ENCODE measurements around the gene PADI6. TPM values are rescaled to one million over a fixed set of nuclear protein-coding genes. Genes with fewer than 3 reads are reported as not detected.

The PADI6 gene
- polyA plus RNA-seq, 12 donors = not detected

GRCh38 chr1:17356387-17357026 is 15.5 kb upstream of the PADI6 start:
- DNase-seq = no peak

GRCh38 chr1:17358557-17358956 is 13.4 kb upstream of the PADI6 start:
- DNase-seq = no peak

GRCh38 chr1:17359031-17359430 is 13.0 kb upstream of the PADI6 start:
- no peak for DNase-seq

- DNase-seq = no peak
Observed at GRCh38 chr1:17359808-17360207, 12.2 kb upstream of the PADI6 start.

- DNase-seq = no peak
Observed at GRCh38 chr1:17360272-17360956, 11.6 kb upstream of the PADI6 start.

GRCh38 chr1:17361687-17362086 is 10.3 kb upstream of the PADI6 start:
- no peak for DNase-seq

- no peak for DNase-seq
Observed at GRCh38 chr1:17363351-17363750, 8.6 kb upstream of the PADI6 start.

- DNase-seq = no peak
Observed at GRCh38 chr1:17363771-17364170, 8.2 kb upstream of the PADI6 start.

GRCh38 chr1:17365293-17365692 is 6.7 kb upstream of the PADI6 start:
- no peak for DNase-seq

- no peak for DNase-seq
Observed at GRCh38 chr1:17369466-17369865, 2.5 kb upstream of the PADI6 start.

- no peak for DNase-seq
Observed at GRCh38 chr1:17370618-17371017, 1.4 kb upstream of the PADI6 start.

GRCh38 chr1:17372955-17373354 is 959 bp downstream of the PADI6 start:
- DNase-seq = no peak

GRCh38 chr1:17375651-17376050 is 3.7 kb downstream of the PADI6 start:
- DNase-seq = no peak

- no peak for DNase-seq
Observed at GRCh38 chr1:17377325-17377953, 5.4 kb downstream of the PADI6 start.

GRCh38 chr1:17381161-17381560 is 9.2 kb downstream of the PADI6 start:
- no peak for DNase-seq

- DNase-seq = no peak
Observed at GRCh38 chr1:17392199-17392740, 20.3 kb downstream of the PADI6 start.

GRCh38 chr1:17393230-17393629 is 21.2 kb downstream of the PADI6 start:
- no peak for DNase-seq

- no peak for DNase-seq
Observed at GRCh38 chr1:17397910-17398695, 26.1 kb downstream of the PADI6 start.

GRCh38 chr1:17400725-17401341 is 28.8 kb downstream of the PADI6 start:
- DNase-seq = no peak

GRCh38 chr1:17401841-17402240 is 29.8 kb downstream of the PADI6 start:
- no peak for DNase-seq

- no peak for DNase-seq
Observed at GRCh38 chr1:17403081-17403480, 31.1 kb downstream of the PADI6 start.
